Measurements from ENCODE around the gene SFRP2.

Gene SFRP2

GRCh38 chr4:153765894-153766293 lies 23.0 kb downstream of the SFRP2 start:
- no peak for DNase-seq

- no peak for DNase-seq
Observed at GRCh38 chr4:153764601-153765368, 24.1 kb downstream of the SFRP2 start.

GRCh38 chr4:153763404-153763803 lies 25.5 kb downstream of the SFRP2 start:
- no peak for DNase-seq

GRCh38 chr4:153759407-153760316 lies 29.2 kb downstream of the SFRP2 start, which contains the start of gene RNF175:
Gene RNF175 (minus strand): TSS chr4:153760024. CDS start chr4:153759862, 162 bp downstream.
- peak in 1 of 2 experiments; percentile 16 for DNase-seq

- DNase-seq, result peak in 1 of 2 experiments; percentile 10
Observed at GRCh38 chr4:153758688-153759406, 30.0 kb downstream of the SFRP2 start.

- DNase-seq, result no peak
Observed at GRCh38 chr4:153758136-153758535, 30.7 kb downstream of the SFRP2 start.

GRCh38 chr4:153757407-153757806 lies 31.5 kb downstream of the SFRP2 start:
- no peak for DNase-seq

- no peak for DNase-seq
Observed at GRCh38 chr4:153755186-153755585, 33.7 kb downstream of the SFRP2 start.

- DNase-seq, result no peak
Observed at GRCh38 chr4:153750197-153750817, 38.6 kb downstream of the SFRP2 start.

- no peak for DNase-seq
Observed at GRCh38 chr4:153748378-153748777, 40.5 kb downstream of the SFRP2 start.

- DNase-seq, result no peak
Observed at GRCh38 chr4:153747406-153747955, 41.4 kb downstream of the SFRP2 start.

- DNase-seq, result no peak
Observed at GRCh38 chr4:153745651-153746050, 43.2 kb downstream of the SFRP2 start.

GRCh38 chr4:153741541-153741940 lies 47.3 kb downstream of the SFRP2 start:
- DNase-seq, result no peak

- DNase-seq, result no peak
Observed at GRCh38 chr4:153735906-153736461, 52.9 kb downstream of the SFRP2 start.

- DNase-seq, result no peak
Observed at GRCh38 chr4:153733751-153734448, 55.0 kb downstream of the SFRP2 start.

GRCh38 chr4:153731239-153731638 lies 57.6 kb downstream of the SFRP2 start:
- no peak for DNase-seq

Data from cerebellar nuclear complex (tissue), 1 donor.